Umbilical cord (tissue), 2 donors: Measurements from ENCODE around the gene HINFP. TPM values are rescaled to one million over a fixed set of nuclear protein-coding genes. Genes with fewer than 3 reads are reported as not detected.

Experiments used
- DNase-seq: peaks from one replicate; pipeline ENCODE4 v3.0.0-alpha.2; 2015; ENCODE audit warnings: low spot score
- total RNA-seq: library from RNA; depleted of rRNA; stranded (reverse); fragments of >200 nt; gene quantifications from one replicate; pipeline ENCODE4 v1.2.3, GENCODE V29; 2014; ENCODE audit warnings: low replicate concordance; ENCODE audit not compliant: insufficient read depth

Gene HINFP
- 44.8 TPM for total RNA-seq

GRCh38 chr11:119121008-119121810 lies at the start of gene HINFP:
Gene HINFP (plus strand): TSS chr11:119121580. CDS start chr11:119126945, 5,365 bp downstream.
- DNase-seq: peak; percentile 100

- no peak for DNase-seq
These were observed 43.5 kb upstream of the HINFP start for GRCh38 chr11:119077839-119078238.

- DNase-seq: no peak
These were observed 42.5 kb upstream of the HINFP start for GRCh38 chr11:119078675-119079420.

GRCh38 chr11:119081682-119082260 lies 39.6 kb upstream of the HINFP start:
- DNase-seq: no peak

- DNase-seq: peak; percentile 98
These were observed 36.5 kb upstream of the HINFP start, which contains the start of gene HMBS for GRCh38 chr11:119084663-119085436. Gene HMBS (plus strand): TSS chr11:119084881. CDS start chr11:119085034, 153 bp downstream.

GRCh38 chr11:119085437-119085847 lies 35.9 kb upstream of the HINFP start:
- no peak for DNase-seq

GRCh38 chr11:119087123-119087522 lies 34.3 kb upstream of the HINFP start:
- no peak for DNase-seq

- no peak for DNase-seq
These were observed 33.6 kb upstream of the HINFP start for GRCh38 chr11:119087747-119088241.

GRCh38 chr11:119088406-119088805 lies 33.0 kb upstream of the HINFP start:
- DNase-seq: no peak

GRCh38 chr11:119089319-119089718 lies 32.1 kb upstream of the HINFP start:
- DNase-seq: no peak

- peak; percentile 85 for DNase-seq
These were observed 30.2 kb upstream of the HINFP start for GRCh38 chr11:119091178-119091577.

GRCh38 chr11:119091966-119092879 lies 29.2 kb upstream of the HINFP start:
- no peak for DNase-seq

GRCh38 chr11:119092880-119093842 lies 28.2 kb upstream of the HINFP start:
- no peak for DNase-seq

- DNase-seq: peak; percentile 69
These were observed 27.2 kb upstream of the HINFP start for GRCh38 chr11:119093942-119094815.

- peak; percentile 88 for DNase-seq
These were observed 26.6 kb upstream of the HINFP start for GRCh38 chr11:119094816-119095065.

GRCh38 chr11:119095066-119095880 lies 26.1 kb upstream of the HINFP start:
- peak; percentile 100 for DNase-seq

GRCh38 chr11:119099711-119100110 lies 21.7 kb upstream of the HINFP start:
- DNase-seq: no peak
